Hypothalamus (tissue), 51 donors: Measurements from ENCODE around the gene PRKAR2B.
"Not testable (repeated sequence)": the region's sequence is repeated elsewhere in the genome, so short reads cannot be mapped to it uniquely, and the experiment has no call there.

Experiments
- DNase-seq, 51 donors: peaks; one replicate each; lab custom pipeline; 2025; lab: John Stamatoyannopoulos, UW

Gene PRKAR2B

DNA sequence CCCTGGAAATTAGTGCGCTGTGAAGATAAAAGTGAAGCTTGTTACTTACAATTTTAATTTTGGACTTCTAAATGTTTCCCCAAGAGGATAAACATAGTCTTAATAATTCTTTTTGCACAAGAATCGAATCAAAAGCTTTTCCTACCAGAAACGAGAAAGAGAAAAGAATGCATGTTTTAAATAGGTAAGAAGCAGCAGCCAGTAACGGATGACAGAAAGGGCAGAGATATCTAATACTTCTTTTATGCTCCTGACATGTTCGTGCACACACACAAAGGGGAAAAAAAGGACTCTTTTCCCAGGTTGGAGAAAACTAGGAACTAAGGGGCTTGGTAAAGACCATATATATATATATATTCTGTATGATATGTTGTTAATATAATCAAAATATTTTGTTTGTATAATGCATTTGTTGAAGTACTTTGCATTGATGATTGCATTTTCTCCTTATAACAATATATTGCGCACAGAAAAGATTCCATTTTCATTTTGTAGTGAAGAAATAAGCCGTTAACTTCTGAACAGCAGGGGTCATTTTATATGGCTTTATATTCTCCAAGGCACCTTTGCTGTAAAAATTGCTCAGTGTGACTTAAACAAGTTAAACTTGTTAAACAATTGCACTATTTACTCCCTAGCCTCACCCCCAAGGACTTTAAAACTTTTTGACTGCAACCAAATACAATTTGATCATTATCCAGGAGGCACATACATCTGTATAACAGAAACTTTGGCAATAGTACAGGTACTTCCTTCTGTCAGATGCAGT is 2.2 kb downstream of the PRKAR2B start:
- DNase-seq, result no peak

GRCh38 chr7:107047902-107048782 is 3.6 kb downstream of the PRKAR2B start:
- no peak for DNase-seq

GRCh38 chr7:107048783-107049418 is 4.4 kb downstream of the PRKAR2B start:
- DNase-seq, result no peak

DNA sequence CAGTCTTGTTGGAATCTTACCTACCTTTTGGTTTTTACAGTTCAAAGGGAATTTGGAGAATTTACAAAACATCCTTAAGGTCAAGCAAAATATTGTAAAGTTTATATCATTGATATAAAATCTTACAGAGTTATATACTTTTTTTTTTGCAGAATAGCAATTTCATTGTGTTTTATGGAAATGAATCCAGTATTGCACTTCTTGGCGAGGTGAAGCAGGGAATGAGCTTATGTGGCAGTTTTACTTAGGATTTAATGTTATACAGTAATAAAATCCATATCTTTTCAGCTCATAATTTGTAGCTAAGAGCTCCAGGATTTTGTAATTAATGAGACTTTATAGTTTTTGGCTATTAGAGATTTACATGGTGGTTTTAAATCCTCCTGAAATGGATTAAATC is 5.0 kb downstream of the PRKAR2B start:
- DNase-seq, result no peak

- no peak for DNase-seq
Observed at GRCh38 chr7:107049971-107050532, 5.5 kb downstream of the PRKAR2B start.

GRCh38 chr7:107051376-107051775 is 6.9 kb downstream of the PRKAR2B start:
- DNase-seq, result no peak

DNA sequence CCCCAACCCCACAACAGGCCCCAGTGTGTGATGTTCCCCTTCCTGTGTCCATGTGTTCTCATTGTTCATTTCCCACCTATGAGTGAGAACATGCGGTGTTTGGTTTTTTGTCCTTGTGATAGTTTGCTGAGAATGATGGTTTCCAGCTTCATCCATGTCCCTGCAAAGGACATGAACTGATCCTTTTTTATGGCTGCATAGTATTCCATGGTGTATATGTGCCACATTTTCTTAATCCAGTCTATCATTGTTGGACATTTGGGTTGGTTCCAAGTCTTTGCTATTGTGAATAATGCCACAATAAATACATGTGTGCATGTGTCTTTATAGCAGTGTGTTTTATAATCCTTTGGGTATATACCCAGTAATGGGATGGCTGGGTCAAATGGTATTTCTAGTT is 10.5 kb downstream of the PRKAR2B start:
- not testable (repeated sequence) for DNase-seq

- not testable (repeated sequence) for DNase-seq
Observed at GRCh38 chr7:107056058-107056457, 11.6 kb downstream of the PRKAR2B start.

GRCh38 chr7:107056728-107057473 is 12.4 kb downstream of the PRKAR2B start:
- DNase-seq, result no peak

DNA sequence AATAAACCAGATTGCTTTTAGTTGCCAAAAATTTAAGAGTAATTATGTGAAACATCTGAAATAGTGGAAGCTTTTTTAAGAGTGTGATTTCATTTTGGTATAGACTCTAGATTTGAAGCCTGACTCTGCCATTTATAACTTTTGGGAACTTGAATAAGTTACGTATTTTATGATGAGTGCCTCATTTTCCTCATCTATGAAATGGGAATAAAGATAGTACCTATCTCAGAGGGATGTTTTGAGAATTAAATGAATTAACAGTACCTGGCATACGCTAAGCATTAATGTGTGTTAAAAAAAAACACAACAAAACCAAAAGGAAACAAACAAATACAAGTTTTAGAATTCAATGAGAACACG is 12.9 kb downstream of the PRKAR2B start:
- no peak for DNase-seq

DNA sequence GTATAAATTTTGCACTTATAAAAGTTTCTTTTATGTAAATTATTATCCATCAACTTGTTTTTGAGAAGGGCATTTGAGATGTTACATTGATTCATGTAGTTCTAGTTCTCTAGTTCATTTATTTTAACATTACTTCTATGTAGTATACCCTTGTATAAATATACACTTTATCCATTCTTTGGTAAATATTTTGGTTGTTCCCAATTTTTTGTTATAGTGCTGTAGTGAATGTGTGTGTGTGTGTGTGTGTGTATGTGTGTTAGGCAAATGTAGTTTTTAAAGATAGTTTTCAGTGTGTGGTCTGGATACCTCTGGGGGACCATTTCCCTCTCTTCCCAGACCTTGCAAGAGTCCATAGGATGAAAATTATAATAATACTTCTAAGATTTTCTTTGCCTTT is 15.0 kb downstream of the PRKAR2B start:
- DNase-seq, result no peak

- no peak for DNase-seq
Observed at GRCh38 chr7:107063245-107064120, 19.0 kb downstream of the PRKAR2B start.

- no peak for DNase-seq
Observed at GRCh38 chr7:107064255-107064654, 19.8 kb downstream of the PRKAR2B start.

GRCh38 chr7:107065929-107066247 is 21.4 kb downstream of the PRKAR2B start:
- no peak for DNase-seq

GRCh38 chr7:107068156-107068555 is 23.7 kb downstream of the PRKAR2B start:
- no peak for DNase-seq

- peak in 1 of 51 donors; percentile 9 for DNase-seq
Observed at GRCh38 chr7:107069457-107069856, 25.0 kb downstream of the PRKAR2B start.

GRCh38 chr7:107070710-107071109 is 26.2 kb downstream of the PRKAR2B start:
- DNase-seq, result no peak

DNA sequence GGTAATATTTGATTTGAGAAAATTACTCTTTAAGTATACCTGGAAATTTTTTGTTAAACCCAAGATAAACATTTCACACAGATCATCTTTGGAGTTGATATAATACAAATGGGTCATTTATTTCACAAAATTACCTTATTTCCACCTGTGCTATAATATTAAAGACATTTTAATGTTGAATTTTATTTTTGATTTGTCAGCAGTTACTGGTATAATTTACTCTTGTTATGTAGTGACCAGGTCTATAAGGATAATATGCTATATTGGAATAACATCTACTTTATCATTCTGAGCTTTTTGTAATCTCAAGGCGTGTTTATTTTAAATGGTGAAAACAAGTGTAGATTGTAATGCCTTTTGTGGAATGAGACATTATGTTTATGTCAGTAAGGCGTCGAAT is 26.6 kb downstream of the PRKAR2B start:
- no peak for DNase-seq

GRCh38 chr7:107072133-107072532 is 27.6 kb downstream of the PRKAR2B start:
- DNase-seq, result no peak
